Liver (tissue), 9 donors: ENCODE results near the gene DAB1. TPM values are rescaled to one million over a fixed set of nuclear protein-coding genes. Genes with fewer than 3 reads are reported as not detected.

ENCODE experiments used
- DNase-seq: peaks from one replicate; pipeline ENCODE4 v3.0.0-alpha.2; 2017; ENCODE audit warnings: low spot score
- H3K27ac ChIP-seq, 2 donors: one replicate each; pipeline ENCODE4 v1.7.0; 2013; ENCODE audit warnings: inconsistent platforms in 2 of 2, low read length in 2 of 2, control low read depth in 1 of 2, low read depth in 1 of 2, mild to moderate bottlenecking in 1 of 2
- H3K27me3 ChIP-seq, 4 donors: one replicate each; pipeline versions ENCODE4 v1.6.1 to v1.7.0; 2013; ENCODE audit warnings: low read length in 3 of 4, inconsistent platforms in 1 of 4, mild to moderate bottlenecking in 1 of 4, moderate library complexity in 1 of 4; ENCODE audit not compliant: control insufficient read depth in 4 of 4, insufficient read depth in 4 of 4
- H3K36me3 ChIP-seq, 4 donors: one replicate each; pipeline versions ENCODE4 v1.6.1 to v1.7.0; 2013; ENCODE audit warnings: low read length in 3 of 4, mild to moderate bottlenecking in 3 of 4, low read depth in 1 of 4, moderate library complexity in 1 of 4; ENCODE audit not compliant: control insufficient read depth in 4 of 4, insufficient read depth in 3 of 4
- H3K4me1 ChIP-seq, 4 donors: one replicate each; pipeline versions ENCODE4 v1.6.1 to v1.7.0; 2013; ENCODE audit warnings: low read length in 3 of 4, mild to moderate bottlenecking in 3 of 4, moderate library complexity in 1 of 4; ENCODE audit not compliant: control insufficient read depth in 4 of 4, insufficient read depth in 4 of 4
- H3K4me3 ChIP-seq, 3 donors: one replicate each; pipeline versions ENCODE4 v1.6.1 to v1.7.0; 2013; ENCODE audit warnings: low read length in 3 of 3, control low read depth in 1 of 3, low read depth in 1 of 3, mild to moderate bottlenecking in 1 of 3
- H3K9ac ChIP-seq, 2 donors: one replicate each; pipeline ENCODE4 v1.7.0; 2013; ENCODE audit warnings: low read length in 2 of 2, mild to moderate bottlenecking in 2 of 2, moderate library complexity in 2 of 2, control low read depth in 1 of 2, low read depth in 1 of 2
- H3K9me3 ChIP-seq, 4 donors: one replicate each; pipeline versions ENCODE4 v1.6.1 to v1.7.0; 2013; ENCODE audit warnings: low read length in 3 of 4; ENCODE audit not compliant: control insufficient read depth in 4 of 4
- CTCF ChIP-seq: fragments of 150-350 bp; IDR thresholded peaks from 2 replicates; pipeline ENCODE4 v1.5.1; 2017; ENCODE audit warnings: improper control_type of control experiment, low read depth, low read length; ENCODE audit not compliant: missing input control
- FOXA1 ChIP-seq: IDR thresholded peaks from 2 replicates; pipeline ENCODE4 v1.6.1; 2016; ENCODE audit warnings: antibody characterized with exemption
- FOXA2 ChIP-seq: IDR thresholded peaks from 2 replicates; pipeline ENCODE4 v1.6.1; 2016; ENCODE audit warnings: antibody characterized with exemption
- GABPA ChIP-seq, 2 donors: IDR thresholded peaks in 1 of 2; conservative IDR thresholded peaks in 1 of 2; 2 replicates each; pipeline ENCODE4 v1.6.1; 2016; ENCODE audit warnings: antibody characterized with exemption in 2 of 2, mild to moderate bottlenecking in 1 of 2, moderate library complexity in 1 of 2
- HNF4A ChIP-seq, 2 donors: conservative IDR thresholded peaks; 2 replicates each; pipeline ENCODE4 v1.6.1; 2016; ENCODE audit warnings: antibody characterized with exemption in 2 of 2, mild to moderate bottlenecking in 2 of 2
- JUND ChIP-seq, 2 donors: IDR thresholded peaks; 2 replicates each; pipeline ENCODE4 v1.6.1; 2016; ENCODE audit warnings: antibody characterized with exemption in 2 of 2
- NR2F2 ChIP-seq: IDR thresholded peaks from 2 replicates; pipeline ENCODE4 v1.6.1; 2016; ENCODE audit warnings: antibody characterized with exemption
- RAD21 ChIP-seq, 2 donors: IDR thresholded peaks; 2 replicates each; pipeline ENCODE4 v1.6.1; 2016; ENCODE audit warnings: antibody characterized with exemption in 2 of 2, mild to moderate bottlenecking in 2 of 2
- SP1 ChIP-seq: IDR thresholded peaks from 2 replicates; pipeline ENCODE4 v1.6.1; 2018; ENCODE audit warnings: antibody characterized with exemption, mild to moderate bottlenecking
- TAF1 ChIP-seq: conservative IDR thresholded peaks from 2 replicates; pipeline ENCODE4 v1.6.1; 2016; ENCODE audit warnings: antibody characterized with exemption, mild to moderate bottlenecking
- YY1 ChIP-seq: IDR thresholded peaks from 2 replicates; pipeline ENCODE4 v1.6.1; 2016; ENCODE audit warnings: antibody characterized with exemption, mild to moderate bottlenecking
- ZBTB33 ChIP-seq: IDR thresholded peaks from 2 replicates; pipeline ENCODE4 v1.6.1; 2016; ENCODE audit warnings: antibody characterized with exemption
- WGBS: extraction: QIAGEN DNeasy Blood & Tissue Kit; methylation state at CpG from one replicate; pipeline ENCODE4 v1.1.7; 2013; 5-methylcytosine and 5-hydroxymethylcytosine counted together
- polyA plus RNA-seq, 2 donors: library from polyadenylated mRNA; stranded (reverse) in 1 of 2; unstranded in 1 of 2; fragments of 200-250 nt in 1 of 2; fragments of >200 nt in 1 of 2; fragmentation: Nextera tagmentation in 1 of 2; extraction: Ambion mirVana in 1 of 2; gene quantifications; one replicate each; pipeline versions ENCODE4 v1.2.1 to v1.2.3, GENCODE V29; 2013 to 2015
- total RNA-seq, 2 donors: library from RNA; depleted of rRNA; stranded (reverse); fragments of >200 nt; gene quantifications; one replicate each; pipeline ENCODE4 v1.2.3, GENCODE V29; 2014
- TF ChIP-seq, protein P1 (sequence below): IDR thresholded peaks from 2 replicates; pipeline ENCODE4 v1.6.1; 2016; ENCODE audit warnings: antibody characterized with exemption
- donor health status: healthy.
- donor health status: healthy.
- donor health status: healthy.
- donor health status: healthy.
- donor health status: healthy.

DAB1 gene
- total and polyA plus RNA-seq, 4 donors: 0.54 to 1.7 (median 1.2) TPM

GRCh38 chr1:57340334-57341070 lies 83.4 kb downstream of the DAB1 start:
- no peaks in the 10 kb centered on the region for H3K9me3 ChIP-seq
- WGBS: 46% methylated on average over 6 of the region's 6 CpGs
- H3K9ac ChIP-seq: no peak overlapping the region
- H3K4me3 ChIP-seq: no peak overlapping the region
- H3K36me3 ChIP-seq: no peaks in the 10 kb centered on the region
- no peaks in the 10 kb centered on the region for H3K27me3 ChIP-seq
- peaks cover 0 to 7% (median 3%) of the 10 kb centered on the region in 4 donors for H3K4me1 ChIP-seq
- no peak overlapping the region for H3K27ac ChIP-seq
- peak; percentile 50 for TF ChIP-seq CTCF
- no peak for TF ChIP-seq FOXA2
- TF ChIP-seq SP1: no peak
- TF ChIP-seq RAD21 (IDR thresholded peaks at IDR 0.05): peak; percentile 94 to 95
- TF ChIP-seq, protein P1, sequence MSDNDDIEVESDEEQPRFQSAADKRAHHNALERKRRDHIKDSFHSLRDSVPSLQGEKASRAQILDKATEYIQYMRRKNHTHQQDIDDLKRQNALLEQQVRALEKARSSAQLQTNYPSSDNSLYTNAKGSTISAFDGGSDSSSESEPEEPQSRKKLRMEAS: no peak
- no peak for TF ChIP-seq NR2F2
- peak; percentile 71 for TF ChIP-seq YY1
- peak in 1 of 2 donors; percentile 22 for TF ChIP-seq HNF4A (conservative IDR thresholded peaks at IDR 0.05)
- no peak for DNase-seq

DNA sequence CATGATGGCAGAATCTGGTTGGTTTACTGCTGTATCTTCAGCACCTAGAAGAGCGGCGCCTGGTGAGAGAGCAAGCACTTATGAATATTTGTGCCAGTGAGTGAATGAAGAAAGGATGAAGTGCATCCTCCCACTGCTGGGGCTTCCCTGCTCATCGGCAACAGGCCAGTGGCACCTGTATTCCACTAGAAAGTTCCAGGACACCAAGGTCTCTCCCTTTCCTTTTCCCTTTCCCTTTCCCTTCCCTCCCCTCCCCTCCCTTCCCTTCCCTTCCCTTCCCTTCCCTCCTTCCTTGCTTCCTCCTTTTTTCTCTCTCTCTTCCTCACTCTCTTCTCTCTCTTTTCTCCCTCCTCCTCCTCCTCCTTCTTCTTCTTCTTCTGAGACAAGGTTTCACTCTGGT lies 86.2 kb downstream of the DAB1 start:
- DNase-seq: no peak
- Histone ChIP-seq H3K27ac (no peak overlapping the region), H3K27me3 (no peaks in the 10 kb centered on the region), H3K9me3 (no peaks in the 10 kb centered on the region), H3K4me1 (peaks cover 0 to 7% (median 3%) of the 10 kb centered on the region in 4 donors), H3K36me3 (no peaks in the 10 kb centered on the region), H3K9ac (no peak overlapping the region), H3K4me3 (no peak overlapping the region)
- WGBS: 74% methylated on average over 3 of the region's 3 CpGs
- TF ChIP-seq FOXA1: no peak
- TF ChIP-seq CTCF: no peak
- no peak for TF ChIP-seq FOXA2
- TF ChIP-seq NR2F2: no peak
- TF ChIP-seq GABPA (IDR thresholded peaks at IDR 0.05 in 1 of 2, conservative IDR thresholded peaks at IDR 0.05 in 1 of 2): no peak
- no peak for TF ChIP-seq TAF1
- no peak for TF ChIP-seq SP1
- no peak for TF ChIP-seq JUND (IDR thresholded peaks at IDR 0.05)
- no peak for TF ChIP-seq ZBTB33
- no peak for TF ChIP-seq YY1
- TF ChIP-seq, protein P1: no peak
